Osteoblast (primary cell): ENCODE measurements around the gene FLT3. TPM values are rescaled to one million over a fixed set of nuclear protein-coding genes. Genes with fewer than 3 reads are reported as not detected.
"Not testable (repeated sequence)": the region's sequence is repeated elsewhere in the genome, so short reads cannot be mapped to it uniquely, and the experiment has no call there.

Source experiments
- DNase-seq: peaks from one replicate; pipeline ENCODE4 v3.0.0; 2011; ENCODE audit warnings: low spot score, mixed read lengths; ENCODE audit not compliant: insufficient read length; ENCODE audit errors: missing footprints
- H2AFZ ChIP-seq: 2 replicates; pipeline ENCODE4 v1.6.0; 2011; ENCODE audit warnings: mild to moderate bottlenecking, low read length
- H3K27ac ChIP-seq: 2 replicates; pipeline ENCODE4 v1.5.1; 2011; ENCODE audit warnings: mild to moderate bottlenecking, low read depth, low read length, moderate library complexity
- H3K27me3 ChIP-seq: 2 replicates; pipeline ENCODE4 v1.6.0; 2012; ENCODE audit warnings: mild to moderate bottlenecking, control low read depth, inconsistent platforms, low read length, moderate library complexity; ENCODE audit not compliant: insufficient read depth
- H3K36me3 ChIP-seq: 2 replicates; pipeline ENCODE4 v1.5.1; 2011; ENCODE audit warnings: mild to moderate bottlenecking, low read length, control low read depth, moderate library complexity; ENCODE audit not compliant: insufficient read depth
- H3K4me1 ChIP-seq: 2 replicates; pipeline ENCODE4 v1.5.1; 2011; ENCODE audit warnings: mild to moderate bottlenecking, low read length, control low read depth, moderate library complexity; ENCODE audit not compliant: insufficient read depth
- H3K4me2 ChIP-seq: 2 replicates; pipeline ENCODE4 v1.6.0; 2011; ENCODE audit warnings: mild to moderate bottlenecking, low read length; ENCODE audit not compliant: insufficient read depth
- H3K4me3 ChIP-seq: fragments of 200-600 bp; sonication (generic); 3 replicates; pipeline ENCODE4 v1.5.1; 2012; ENCODE audit warnings: mild to moderate bottlenecking, low read length, inconsistent platforms; ENCODE audit not compliant: insufficient read depth
- H3K79me2 ChIP-seq: 2 replicates; pipeline ENCODE4 v1.6.0; 2012; ENCODE audit warnings: mild to moderate bottlenecking, low read length, control low read depth, inconsistent platforms; ENCODE audit not compliant: insufficient read depth
- H3K9me3 ChIP-seq: 2 replicates; pipeline ENCODE4 v1.5.1; 2011; ENCODE audit warnings: low read depth, low read length, control low read depth
- H4K20me1 ChIP-seq: 2 replicates; pipeline ENCODE4 v1.6.0; 2012; ENCODE audit warnings: mild to moderate bottlenecking, low read length, control low read depth; ENCODE audit not compliant: insufficient read depth
- total RNA-seq: library from RNA; depleted of rRNA; stranded (reverse); fragments of >200 nt; gene quantifications from 2 replicates; pipeline ENCODE4 v1.2.3, GENCODE V29; 2012
- TF ChIP-seq, protein P1 (sequence below): IDR thresholded peaks from 2 replicates; pipeline ENCODE4 v1.5.1; 2011; ENCODE audit warnings: mild to moderate bottlenecking, low read depth, low read length, moderate library complexity; ENCODE audit errors: extremely low read depth

FLT3 gene
- not detected in 2 replicates for total RNA-seq

DNA sequence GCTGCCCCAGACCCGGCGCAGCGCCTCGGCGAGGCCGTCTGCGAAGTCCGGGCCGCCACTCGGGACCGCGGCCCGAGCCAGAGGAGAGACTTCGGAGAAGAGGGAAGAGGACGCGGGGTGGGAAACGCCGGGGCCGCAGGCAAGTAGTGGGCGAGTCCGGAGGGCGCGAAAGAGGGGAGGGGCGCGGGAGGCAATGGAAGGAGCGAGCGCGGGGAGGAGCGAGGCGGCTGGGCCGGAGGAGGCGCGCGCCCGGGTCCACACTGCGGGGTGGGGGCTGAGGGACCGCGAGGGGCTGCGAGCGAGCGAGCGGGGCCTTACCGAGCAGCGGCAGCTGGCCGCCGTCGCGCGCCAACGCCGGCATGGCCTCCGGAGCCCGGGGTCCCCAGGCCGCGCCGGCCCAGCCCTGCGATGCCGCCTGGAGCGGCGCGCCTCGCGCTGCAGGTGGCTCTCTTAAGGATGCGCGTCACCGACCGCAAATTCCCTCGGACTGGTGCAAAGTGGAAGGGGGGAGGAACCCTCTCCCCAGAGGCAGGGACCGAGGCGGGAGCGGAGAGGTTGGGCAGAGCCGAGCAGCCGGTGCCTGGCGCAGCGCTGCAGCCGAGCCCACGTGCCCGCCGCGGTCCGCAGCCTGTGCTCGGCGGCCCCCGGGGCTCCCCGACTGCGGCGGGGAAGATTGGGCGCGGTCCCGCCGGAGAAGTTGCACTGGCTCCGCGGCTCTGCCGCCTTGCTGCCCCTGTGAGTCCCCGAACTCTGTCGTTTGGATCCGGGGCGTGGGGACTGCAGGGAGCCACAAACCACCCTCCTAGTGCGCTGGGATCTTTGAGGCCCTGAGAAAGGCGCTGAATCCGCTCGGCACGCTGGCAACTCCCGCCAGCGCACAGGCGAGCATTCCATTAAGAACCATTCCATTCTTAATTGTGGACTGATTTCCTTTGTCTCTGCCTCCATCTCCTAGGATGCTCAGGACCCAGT is at the start of gene FLT3:
TSS of gene FLT3 (minus strand) at position 427 of the 972 bp plus-strand sequence. CDS start at position 361, 66 bp downstream.
- H3K4me2 ChIP-seq: peak within 1 kb of the TSS; percentile 48
- H3K27me3 ChIP-seq: peaks cover 57% of the 10 kb centered on the region
- peak; percentile 81 for DNase-seq
- H4K20me1 ChIP-seq: no peaks in the 10 kb centered on the region
- H2AFZ ChIP-seq: no peak within 1 kb of the TSS
- no peak within 1 kb of the TSS for H3K27ac ChIP-seq
- H3K79me2 ChIP-seq: no peaks in the 10 kb centered on the region
- no peaks in the 10 kb centered on the region for H3K9me3 ChIP-seq
- TF ChIP-seq, protein P1, sequence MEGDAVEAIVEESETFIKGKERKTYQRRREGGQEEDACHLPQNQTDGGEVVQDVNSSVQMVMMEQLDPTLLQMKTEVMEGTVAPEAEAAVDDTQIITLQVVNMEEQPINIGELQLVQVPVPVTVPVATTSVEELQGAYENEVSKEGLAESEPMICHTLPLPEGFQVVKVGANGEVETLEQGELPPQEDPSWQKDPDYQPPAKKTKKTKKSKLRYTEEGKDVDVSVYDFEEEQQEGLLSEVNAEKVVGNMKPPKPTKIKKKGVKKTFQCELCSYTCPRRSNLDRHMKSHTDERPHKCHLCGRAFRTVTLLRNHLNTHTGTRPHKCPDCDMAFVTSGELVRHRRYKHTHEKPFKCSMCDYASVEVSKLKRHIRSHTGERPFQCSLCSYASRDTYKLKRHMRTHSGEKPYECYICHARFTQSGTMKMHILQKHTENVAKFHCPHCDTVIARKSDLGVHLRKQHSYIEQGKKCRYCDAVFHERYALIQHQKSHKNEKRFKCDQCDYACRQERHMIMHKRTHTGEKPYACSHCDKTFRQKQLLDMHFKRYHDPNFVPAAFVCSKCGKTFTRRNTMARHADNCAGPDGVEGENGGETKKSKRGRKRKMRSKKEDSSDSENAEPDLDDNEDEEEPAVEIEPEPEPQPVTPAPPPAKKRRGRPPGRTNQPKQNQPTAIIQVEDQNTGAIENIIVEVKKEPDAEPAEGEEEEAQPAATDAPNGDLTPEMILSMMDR: no peak
- H3K4me1 ChIP-seq: no peaks in the 10 kb centered on the region
- H3K36me3 ChIP-seq: no peaks in the 10 kb centered on the region
- peak within 1 kb of the TSS; percentile 16 for H3K4me3 ChIP-seq

DNA sequence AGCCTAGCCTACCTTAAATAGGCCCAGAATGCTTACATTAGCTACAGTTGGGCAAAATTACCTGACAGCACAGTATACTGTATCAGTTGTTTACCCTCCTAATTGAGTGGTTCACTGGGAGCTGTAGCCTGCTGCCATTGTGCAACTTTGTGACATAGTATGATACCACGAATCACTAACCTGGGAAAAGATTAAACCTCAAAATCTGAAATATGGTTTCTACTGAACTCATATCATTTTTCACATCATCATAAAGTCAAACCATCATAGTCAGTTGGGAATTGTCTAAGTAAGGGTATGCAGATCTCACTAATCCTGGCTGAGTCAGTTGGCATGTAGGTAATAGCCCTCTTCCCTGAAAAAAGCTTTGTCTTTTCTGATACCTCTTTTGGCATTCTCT is 47.1 kb upstream of the FLT3 start:
- Histone ChIP-seq H3K4me1 (peaks cover 4% of the 10 kb centered on the region), H3K79me2 (peaks cover 93% of the 10 kb centered on the region), H3K9me3 (no peaks in the 10 kb centered on the region), H4K20me1 (peaks cover 63% of the 10 kb centered on the region), H3K27me3 (no peaks in the 10 kb centered on the region), H3K4me3 (no peak overlapping the region), H3K4me2 (no peak overlapping the region), H3K27ac (no peak overlapping the region), H3K36me3 (no peaks in the 10 kb centered on the region), H2AFZ (no peak overlapping the region)
- TF ChIP-seq, protein P1: no peak
- DNase-seq: no peak

DNA sequence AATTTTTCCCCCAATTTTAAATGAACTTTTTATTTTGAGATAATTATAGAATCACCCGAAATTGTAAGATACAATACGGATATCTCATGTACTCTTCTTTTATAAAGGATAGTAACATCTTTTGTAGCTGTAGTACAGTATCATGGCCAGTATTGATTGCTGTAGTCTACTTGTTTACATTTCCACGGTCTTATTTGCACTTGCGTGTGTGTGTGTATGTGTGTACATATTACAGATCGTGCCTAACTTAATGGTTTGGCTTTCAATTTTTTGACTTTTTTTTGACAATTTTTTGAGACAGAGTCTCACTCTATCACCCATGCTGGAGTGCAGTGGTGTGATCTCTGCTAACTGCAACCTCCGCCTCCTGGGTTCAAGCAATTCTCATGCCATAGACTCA is 44.7 kb upstream of the FLT3 start:
- Histone ChIP-seq H3K27ac (no peak overlapping the region), H3K36me3 (no peaks in the 10 kb centered on the region), H4K20me1 (peaks cover 71% of the 10 kb centered on the region), H3K79me2 (peaks cover 97% of the 10 kb centered on the region), H3K27me3 (no peaks in the 10 kb centered on the region), H3K9me3 (no peaks in the 10 kb centered on the region), H3K4me2 (no peak overlapping the region), H2AFZ (no peak overlapping the region), H3K4me3 (no peak overlapping the region), H3K4me1 (peaks cover 9% of the 10 kb centered on the region)
- no peak for DNase-seq
- TF ChIP-seq, protein P1: no peak

DNA sequence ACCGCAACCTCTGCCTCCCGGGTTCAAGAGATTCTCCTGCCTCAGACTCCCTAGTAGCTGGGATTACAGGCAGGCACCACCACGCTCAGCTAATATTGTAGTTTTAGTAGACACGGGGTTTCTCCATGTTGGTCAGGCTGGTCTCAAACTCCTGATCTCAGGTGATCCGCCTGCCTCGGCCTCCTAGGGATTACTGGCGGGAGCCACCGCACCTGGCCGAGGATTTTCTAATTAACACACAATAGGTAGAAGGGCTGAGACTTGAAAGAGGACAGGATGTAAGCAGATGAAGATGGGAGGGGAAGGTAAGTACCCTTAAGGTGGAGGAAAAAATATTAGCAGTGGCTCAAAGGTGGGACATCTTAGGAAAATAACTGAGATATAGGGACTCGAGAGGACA is 41.2 kb upstream of the FLT3 start:
- not testable (repeated sequence) for H3K27ac ChIP-seq, H3K27me3 ChIP-seq, H3K4me2 ChIP-seq, H2AFZ ChIP-seq, DNase-seq, H3K9me3 ChIP-seq, H3K4me3 ChIP-seq, H3K36me3 ChIP-seq
- Histone ChIP-seq H4K20me1 (peaks cover 56% of the 10 kb centered on the region), H3K79me2 (peaks cover 82% of the 10 kb centered on the region), H3K4me1 (peaks cover 23% of the 10 kb centered on the region)
